HUES6 (cell line): ENCODE data around the gene RARS1.

Source experiments
- H3K27ac ChIP-seq: 2 replicates; pipeline ENCODE4 v1.7.0; 2013; ENCODE audit warnings: low read depth, mild to moderate bottlenecking, low read length, inconsistent platforms
- H3K27me3 ChIP-seq: 2 replicates; pipeline ENCODE4 v1.6.1; 2013; ENCODE audit warnings: low read length; ENCODE audit not compliant: control insufficient read depth, insufficient read depth
- H3K36me3 ChIP-seq: 2 replicates; pipeline ENCODE4 v1.6.1; 2013; ENCODE audit warnings: low read length; ENCODE audit not compliant: control insufficient read depth, insufficient read depth
- H3K4me1 ChIP-seq: 2 replicates; pipeline ENCODE4 v1.6.1; 2013; ENCODE audit warnings: low read length; ENCODE audit not compliant: control insufficient read depth, insufficient read depth
- H3K4me3 ChIP-seq: 2 replicates; pipeline ENCODE4 v1.5.1; 2013; ENCODE audit warnings: low read depth, low read length
- H3K9ac ChIP-seq: one replicate; pipeline ENCODE4 v1.6.1; 2013; ENCODE audit warnings: mild to moderate bottlenecking, low read length
- H3K9me3 ChIP-seq: 2 replicates; pipeline ENCODE4 v1.6.1; 2013; ENCODE audit warnings: low read depth, low read length; ENCODE audit not compliant: control insufficient read depth, insufficient read depth

RARS1 gene

GRCh38 chr5:168481330-168481788, 4.9 kb upstream of the RARS1 start:
- H3K4me1 ChIP-seq = no peaks in the 10 kb centered on the region
- no peaks in the 10 kb centered on the region for H3K9me3 ChIP-seq
- no peak overlapping the region for H3K9ac ChIP-seq
- no peak overlapping the region for H3K4me3 ChIP-seq
- no peaks in the 10 kb centered on the region for H3K36me3 ChIP-seq
- H3K27me3 ChIP-seq = no peaks in the 10 kb centered on the region
- H3K27ac ChIP-seq = no peak overlapping the region

- H3K27ac ChIP-seq = no peak overlapping the region
- H3K4me1 ChIP-seq = 0 out of 2 replicates have a peak, but pooled peaks cover 2% of the 10 kb centered on the region
- H3K9ac ChIP-seq = no peak overlapping the region
- no peak overlapping the region for H3K4me3 ChIP-seq
- H3K36me3 ChIP-seq = no peaks in the 10 kb centered on the region
- no peaks in the 10 kb centered on the region for H3K27me3 ChIP-seq
- H3K9me3 ChIP-seq = no peaks in the 10 kb centered on the region
Observed at GRCh38 chr5:168482361-168482760, 3.9 kb upstream of the RARS1 start.

GRCh38 chr5:168489059-168489458, 2.8 kb downstream of the RARS1 start:
- Histone ChIP-seq H3K36me3 (peaks cover 63% of the 10 kb centered on the region), H3K9me3 (no peaks in the 10 kb centered on the region), H3K9ac (no peak overlapping the region), H3K27ac (no peak overlapping the region), H3K4me3 (no peak overlapping the region), H3K27me3 (no peaks in the 10 kb centered on the region), H3K4me1 (0 out of 2 replicates have a peak, but pooled peaks cover 3% of the 10 kb centered on the region)

GRCh38 chr5:168494057-168494555, 7.8 kb downstream of the RARS1 start:
- Histone ChIP-seq H3K4me3 (no peak overlapping the region), H3K9ac (no peak overlapping the region), H3K4me1 (no peaks in the 10 kb centered on the region), H3K27ac (no peak overlapping the region), H3K9me3 (no peaks in the 10 kb centered on the region), H3K27me3 (no peaks in the 10 kb centered on the region), H3K36me3 (peaks cover 92% of the 10 kb centered on the region)

DNA sequence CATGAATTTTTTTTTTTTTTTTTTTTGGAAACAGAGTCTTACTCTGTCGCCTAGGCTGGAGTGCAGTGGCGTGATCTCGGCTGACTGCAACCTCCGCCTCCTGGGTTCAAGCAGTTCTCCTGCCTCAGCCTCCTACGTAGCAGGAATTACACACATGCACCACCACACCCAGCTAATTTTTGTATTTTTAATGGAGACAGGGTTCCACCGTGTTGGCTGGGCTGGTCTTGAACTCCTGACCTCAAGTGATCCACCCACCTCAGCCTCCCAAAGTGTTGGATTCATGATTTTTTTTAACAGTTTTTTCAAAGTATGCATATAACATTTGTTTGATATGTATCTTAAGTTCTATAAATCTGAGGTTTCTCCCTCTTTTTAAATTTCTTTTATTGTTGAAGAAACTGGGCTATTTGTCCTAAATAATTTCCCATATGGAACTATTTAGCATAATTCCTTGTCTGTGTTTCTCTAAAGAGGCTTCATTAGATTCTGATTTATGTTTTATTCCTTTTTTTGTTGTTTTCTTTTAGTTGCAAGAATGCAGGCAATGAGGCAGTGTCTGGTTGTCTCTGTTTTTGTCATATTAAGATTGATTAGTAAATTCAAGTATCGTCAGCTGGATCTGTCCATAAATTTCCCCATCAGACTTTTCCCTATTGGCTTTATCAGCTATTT, 16.4 kb downstream of the RARS1 start:
- H3K27me3 ChIP-seq = no peaks in the 10 kb centered on the region
- no peak overlapping the region for H3K27ac ChIP-seq
- H3K4me1 ChIP-seq = no peaks in the 10 kb centered on the region
- no peaks in the 10 kb centered on the region for H3K9me3 ChIP-seq
- H3K9ac ChIP-seq = no peak overlapping the region
- H3K36me3 ChIP-seq = peaks cover 85% of the 10 kb centered on the region
- H3K4me3 ChIP-seq = no peak overlapping the region

- Histone ChIP-seq H3K9ac (no peak overlapping the region), H3K36me3 (peaks cover 94% of the 10 kb centered on the region), H3K27ac (no peak overlapping the region), H3K4me3 (no peak overlapping the region), H3K27me3 (no peaks in the 10 kb centered on the region), H3K4me1 (no peaks in the 10 kb centered on the region), H3K9me3 (peaks cover 4% of the 10 kb centered on the region; the same call in 1 of the 2 replicates)
Observed at GRCh38 chr5:168513861-168514428, 27.7 kb downstream of the RARS1 start.

GRCh38 chr5:168525856-168526255, 39.6 kb downstream of the RARS1 start:
- H3K4me1 ChIP-seq = peaks cover 5% of the 10 kb centered on the region; the same call in 1 of the 2 replicates
- no peaks in the 10 kb centered on the region for H3K36me3 ChIP-seq
- no peak overlapping the region for H3K27ac ChIP-seq
- H3K4me3 ChIP-seq = no peak overlapping the region
- H3K27me3 ChIP-seq = peaks cover 19% of the 10 kb centered on the region
- H3K9ac ChIP-seq = no peak overlapping the region
- H3K9me3 ChIP-seq = no peaks in the 10 kb centered on the region

DNA sequence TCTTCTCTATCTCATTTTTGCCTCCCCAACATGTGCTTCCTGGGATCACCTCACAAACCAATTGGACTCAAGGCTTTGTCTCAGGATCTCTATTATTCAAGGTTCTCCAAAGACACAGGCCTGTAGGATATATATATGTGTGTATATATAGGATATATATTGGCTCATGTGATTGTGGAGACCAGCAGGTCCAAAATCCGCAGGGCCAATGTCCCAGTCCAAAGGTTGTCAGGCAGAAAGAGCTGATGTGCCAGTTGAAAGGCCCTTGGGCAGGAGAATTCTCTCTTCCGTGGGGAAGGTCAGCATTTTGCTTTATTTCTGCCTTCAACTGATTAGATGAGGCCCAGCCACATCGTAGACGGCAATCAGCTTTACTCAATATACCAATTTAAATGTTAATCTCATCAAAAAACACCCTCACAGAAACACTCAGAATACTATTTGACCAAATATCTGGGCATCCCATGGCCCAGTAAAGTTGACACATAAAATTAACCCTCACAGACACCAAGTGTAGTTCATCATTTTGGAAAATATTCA, 41.6 kb downstream of the RARS1 start:
- no peak overlapping the region for H3K4me3 ChIP-seq
- no peak overlapping the region for H3K27ac ChIP-seq
- peaks cover 27% of the 10 kb centered on the region for H3K27me3 ChIP-seq
- H3K4me1 ChIP-seq = peaks cover 14% of the 10 kb centered on the region
- H3K9me3 ChIP-seq = no peaks in the 10 kb centered on the region
- H3K36me3 ChIP-seq = no peaks in the 10 kb centered on the region
- H3K9ac ChIP-seq = no peak overlapping the region

DNA sequence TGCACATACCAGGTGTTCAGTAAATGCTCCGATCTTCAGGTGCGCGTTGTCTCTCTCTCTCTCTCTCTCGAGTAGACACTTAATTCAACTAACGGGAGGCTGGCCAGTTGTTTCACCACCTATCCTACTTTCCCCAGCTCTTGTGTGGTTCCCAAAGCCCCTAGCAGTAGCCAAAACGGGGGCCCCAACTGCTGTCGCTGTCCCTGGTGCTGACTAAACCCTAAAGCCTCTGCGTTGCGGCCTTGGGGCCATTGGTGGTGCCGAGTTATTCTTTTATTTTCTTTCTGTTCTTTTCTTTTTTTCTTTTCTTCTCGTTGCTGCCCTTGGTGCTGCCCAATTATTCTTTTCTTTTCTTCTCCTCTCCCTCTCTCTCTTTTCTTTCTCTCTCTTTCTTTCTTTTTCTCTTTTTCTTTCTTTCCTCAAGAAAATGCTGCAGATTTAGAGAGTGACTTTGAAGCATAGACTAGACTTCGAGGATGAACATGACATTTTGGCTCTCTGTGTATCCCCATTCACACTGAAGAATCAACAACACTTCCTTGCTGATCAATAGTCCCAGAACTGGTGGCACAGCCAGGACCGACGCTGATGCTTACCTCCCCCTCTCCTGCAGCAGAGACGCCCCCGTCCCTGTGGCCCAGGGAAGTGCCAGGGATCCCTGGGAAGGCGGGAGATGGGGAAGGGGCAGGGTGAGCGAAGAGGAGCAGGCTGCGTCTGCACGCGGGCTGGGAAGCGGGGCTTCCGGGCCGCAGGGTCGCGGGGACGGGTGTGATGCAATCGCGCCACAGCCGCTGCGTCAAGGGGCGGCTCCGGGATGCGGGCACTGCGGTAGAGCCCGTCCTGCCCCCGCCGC, 42.5 kb downstream of the RARS1 start, which contains the start of gene FBLL1:
Gene FBLL1 (plus strand): TSS at position 785 of the 853 bp plus-strand sequence. CDS start 200 bp downstream, outside the sequence.
- Histone ChIP-seq H3K4me1 (peaks cover 15% of the 10 kb centered on the region), H3K9ac (peak within 1 kb of the TSS; percentile 27), H3K9me3 (no peaks in the 10 kb centered on the region), H3K4me3 (peak within 1 kb of the TSS; percentile 61), H3K27ac (no peak within 1 kb of the TSS), H3K36me3 (no peaks in the 10 kb centered on the region), H3K27me3 (peaks cover 27% of the 10 kb centered on the region)

- H3K9ac ChIP-seq = peak overlapping the region; percentile 0
- no peaks in the 10 kb centered on the region for H3K9me3 ChIP-seq
- no peak overlapping the region for H3K27ac ChIP-seq
- H3K4me3 ChIP-seq = peak overlapping the region; percentile 61
- peaks cover 15% of the 10 kb centered on the region for H3K4me1 ChIP-seq
- H3K27me3 ChIP-seq = peaks cover 27% of the 10 kb centered on the region
- no peaks in the 10 kb centered on the region for H3K36me3 ChIP-seq
Observed at GRCh38 chr5:168529374-168530234, 43.3 kb downstream of the RARS1 start.
